HepG2 (cell line): Measurements from ENCODE around the gene PPP4R4. TPM values are rescaled to one million over a fixed set of nuclear protein-coding genes. Genes with fewer than 3 reads are reported as not detected.
"Not testable (repeated sequence)": the region's sequence is repeated elsewhere in the genome, so short reads cannot be mapped to it uniquely, and the experiment has no call there.

ENCODE experiments used
- CEBPB ChIP-seq: IDR thresholded peaks from 2 replicates; pipeline ENCODE4 v1.6.1; 2011; ENCODE audit warnings: low read depth, low read length, improper control_type of control experiment, borderline replicate concordance
- DMAP1 ChIP-seq: IDR thresholded peaks from 2 replicates; pipeline ENCODE4 v1.6.1; 2016
- FOXP4 ChIP-seq: sonication (generic); formaldehyde crosslinking; IDR thresholded peaks from 2 replicates; pipeline ENCODE4 v1.4.0; 2020; ENCODE audit warnings: missing genetic modification reagents
- PPARG ChIP-seq: conservative IDR thresholded peaks from 2 replicates; pipeline ENCODE4 v1.6.1; 2016; ENCODE audit warnings: missing biosample characterization, missing genetic modification reagents
- SOX5 ChIP-seq: IDR thresholded peaks from 2 replicates; pipeline ENCODE4 v1.6.1; 2016; ENCODE audit warnings: borderline replicate concordance
- ZBTB40 ChIP-seq, 2 experiments: fragments of 450-650 bp in 1 of 2; sonication (generic) in 1 of 2; formaldehyde crosslinking in 1 of 2; IDR thresholded peaks; 2 replicates each; pipeline versions ENCODE4 v1.6.1 to v1.8.0; 2016 to 2022; ENCODE audit warnings: antibody characterized with exemption in 1 of 2, mild to moderate bottlenecking in 1 of 2, missing genetic modification reagents in 1 of 2
- ZNF160 ChIP-seq: sonication (generic); formaldehyde crosslinking; IDR thresholded peaks from 2 replicates; pipeline ENCODE4 v1.8.0; 2022; ENCODE audit warnings: mild to moderate bottlenecking, inconsistent platforms, missing genetic modification reagents
- ZNF292 ChIP-seq: sonication (generic); formaldehyde crosslinking; IDR thresholded peaks from 2 replicates; pipeline ENCODE4 v1.8.1; 2022; ENCODE audit warnings: mild to moderate bottlenecking, low read depth, missing genetic modification reagents, borderline replicate concordance
- polyA plus RNA-seq, 8 experiments: library from polyadenylated mRNA; depleted of rRNA in 3 of 8; stranded (reverse) in 7 of 8; unstranded in 1 of 8; fragments of >200 nt; fragmentation: Illumina TruSeq in 4 of 8; extraction: Trizol in 4 of 8; gene quantifications; 2 replicates each; pipeline versions ENCODE4 v1.2.1 to v1.2.3, GENCODE V29; 2011 to 2016; ENCODE audit warnings: low read depth in 4 of 8, missing spikeins in 1 of 8, mixed read lengths in 1 of 8; ENCODE audit not compliant: insufficient read depth in 1 of 8
- total RNA-seq, 5 experiments: library from RNA; depleted of rRNA; stranded (reverse); fragments of >200 nt; fragmentation: Illumina TruSeq; extraction: Trizol; gene quantifications; 2 replicates each; pipeline ENCODE4 v1.2.3, GENCODE V29; 2016; ENCODE audit warnings: low read depth in 1 of 5
- TF ChIP-seq, protein P1 (sequence below): sonication (generic); formaldehyde crosslinking; IDR thresholded peaks from 2 replicates; pipeline ENCODE4 v1.4.0; 2020; ENCODE audit warnings: missing genetic modification reagents
- TF ChIP-seq, protein P2 (sequence below): IDR thresholded peaks from 2 replicates; pipeline ENCODE4 v1.4.0; 2020; ENCODE audit warnings: mild to moderate bottlenecking, missing genetic modification reagents

PPP4R4 gene
- total and polyA plus RNA-seq, 2 of the 13 experiments (the other 11 are each of a cell fraction or from before 2014, with no cell fraction given), result 9.5 to 19.8 TPM

DNA sequence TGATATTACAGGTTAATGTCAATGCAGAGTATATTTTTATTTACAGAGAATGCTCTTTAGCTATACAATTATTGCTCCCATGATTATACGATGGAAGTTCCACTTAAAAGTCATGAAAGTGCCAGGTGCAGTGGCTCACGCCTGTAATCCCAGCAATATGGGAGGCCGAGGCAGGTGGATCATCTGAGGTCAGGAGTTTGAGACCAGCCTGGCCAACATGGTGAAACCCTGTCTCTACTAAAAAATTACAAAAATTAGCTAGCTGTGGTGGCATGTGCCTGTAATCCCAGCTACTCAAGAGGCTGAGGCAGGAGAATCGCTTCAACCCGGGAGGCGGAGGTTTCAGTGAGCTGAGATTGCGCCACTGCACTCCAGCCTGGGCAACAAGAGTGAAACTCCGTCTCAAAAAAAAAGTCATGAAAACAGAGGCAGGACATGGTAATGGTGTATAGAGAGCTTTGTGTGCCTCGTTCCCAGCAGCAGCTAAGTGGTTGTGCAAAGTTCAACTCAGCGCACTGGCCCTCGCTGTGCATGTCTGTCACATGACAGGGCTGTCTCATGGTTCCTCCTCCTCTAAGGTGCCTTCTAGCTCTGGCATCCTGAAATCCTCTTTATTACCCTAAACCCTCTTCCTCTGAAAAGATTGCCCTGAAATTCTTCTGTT lies 102.9 kb downstream of the PPP4R4 start (continued):
- 0 out of 2 replicates have a peak, but pooled peaks have one; percentile 66 for TF ChIP-seq DMAP1 (CRISPR knock-in tag)
- TF ChIP-seq, protein P1, sequence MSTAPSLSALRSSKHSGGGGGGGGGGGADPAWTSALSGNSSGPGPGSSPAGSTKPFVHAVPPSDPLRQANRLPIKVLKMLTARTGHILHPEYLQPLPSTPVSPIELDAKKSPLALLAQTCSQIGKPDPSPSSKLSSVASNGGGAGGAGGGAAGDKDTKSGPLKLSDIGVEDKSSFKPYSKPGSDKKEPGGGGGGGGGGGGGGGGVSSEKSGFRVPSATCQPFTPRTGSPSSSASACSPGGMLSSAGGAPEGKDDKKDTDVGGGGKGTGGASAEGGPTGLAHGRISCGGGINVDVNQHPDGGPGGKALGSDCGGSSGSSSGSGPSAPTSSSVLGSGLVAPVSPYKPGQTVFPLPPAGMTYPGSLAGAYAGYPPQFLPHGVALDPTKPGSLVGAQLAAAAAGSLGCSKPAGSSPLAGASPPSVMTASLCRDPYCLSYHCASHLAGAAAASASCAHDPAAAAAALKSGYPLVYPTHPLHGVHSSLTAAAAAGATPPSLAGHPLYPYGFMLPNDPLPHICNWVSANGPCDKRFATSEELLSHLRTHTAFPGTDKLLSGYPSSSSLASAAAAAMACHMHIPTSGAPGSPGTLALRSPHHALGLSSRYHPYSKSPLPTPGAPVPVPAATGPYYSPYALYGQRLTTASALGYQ (CRISPR knock-in tag), result peak; percentile 63; the same call in 1 of the 2 replicates
- TF ChIP-seq SOX5 (CRISPR knock-in tag), result peak; percentile 74
- TF ChIP-seq PPARG, result peak; percentile 65
- not testable (repeated sequence) for TF ChIP-seq ZBTB40 (IDR thresholded peaks at IDR 0.05)
- TF ChIP-seq ZBTB40 (CRISPR knock-in tag; IDR thresholded peaks at IDR 0.05), result peak; percentile 71; the same call in 1 of the 2 replicates
- TF ChIP-seq ZNF292 (CRISPR knock-in tag), result peak; percentile 95
- TF ChIP-seq FOXP4 (CRISPR knock-in tag), result peak; percentile 80
- peak; percentile 75; the same call in 1 of the 2 replicates for TF ChIP-seq CEBPB
- TF ChIP-seq, protein P2, sequence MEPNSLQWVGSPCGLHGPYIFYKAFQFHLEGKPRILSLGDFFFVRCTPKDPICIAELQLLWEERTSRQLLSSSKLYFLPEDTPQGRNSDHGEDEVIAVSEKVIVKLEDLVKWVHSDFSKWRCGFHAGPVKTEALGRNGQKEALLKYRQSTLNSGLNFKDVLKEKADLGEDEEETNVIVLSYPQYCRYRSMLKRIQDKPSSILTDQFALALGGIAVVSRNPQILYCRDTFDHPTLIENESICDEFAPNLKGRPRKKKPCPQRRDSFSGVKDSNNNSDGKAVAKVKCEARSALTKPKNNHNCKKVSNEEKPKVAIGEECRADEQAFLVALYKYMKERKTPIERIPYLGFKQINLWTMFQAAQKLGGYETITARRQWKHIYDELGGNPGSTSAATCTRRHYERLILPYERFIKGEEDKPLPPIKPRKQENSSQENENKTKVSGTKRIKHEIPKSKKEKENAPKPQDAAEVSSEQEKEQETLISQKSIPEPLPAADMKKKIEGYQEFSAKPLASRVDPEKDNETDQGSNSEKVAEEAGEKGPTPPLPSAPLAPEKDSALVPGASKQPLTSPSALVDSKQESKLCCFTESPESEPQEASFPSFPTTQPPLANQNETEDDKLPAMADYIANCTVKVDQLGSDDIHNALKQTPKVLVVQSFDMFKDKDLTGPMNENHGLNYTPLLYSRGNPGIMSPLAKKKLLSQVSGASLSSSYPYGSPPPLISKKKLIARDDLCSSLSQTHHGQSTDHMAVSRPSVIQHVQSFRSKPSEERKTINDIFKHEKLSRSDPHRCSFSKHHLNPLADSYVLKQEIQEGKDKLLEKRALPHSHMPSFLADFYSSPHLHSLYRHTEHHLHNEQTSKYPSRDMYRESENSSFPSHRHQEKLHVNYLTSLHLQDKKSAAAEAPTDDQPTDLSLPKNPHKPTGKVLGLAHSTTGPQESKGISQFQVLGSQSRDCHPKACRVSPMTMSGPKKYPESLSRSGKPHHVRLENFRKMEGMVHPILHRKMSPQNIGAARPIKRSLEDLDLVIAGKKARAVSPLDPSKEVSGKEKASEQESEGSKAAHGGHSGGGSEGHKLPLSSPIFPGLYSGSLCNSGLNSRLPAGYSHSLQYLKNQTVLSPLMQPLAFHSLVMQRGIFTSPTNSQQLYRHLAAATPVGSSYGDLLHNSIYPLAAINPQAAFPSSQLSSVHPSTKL (CRISPR knock-in tag), result peak; percentile 91; the same call in 1 of the 2 replicates
- TF ChIP-seq ZNF160 (CRISPR knock-in tag), result 0 out of 2 replicates have a peak, but pooled peaks have one; percentile 64
